ENCODE results near the gene CDA.

Gene CDA

DNA sequence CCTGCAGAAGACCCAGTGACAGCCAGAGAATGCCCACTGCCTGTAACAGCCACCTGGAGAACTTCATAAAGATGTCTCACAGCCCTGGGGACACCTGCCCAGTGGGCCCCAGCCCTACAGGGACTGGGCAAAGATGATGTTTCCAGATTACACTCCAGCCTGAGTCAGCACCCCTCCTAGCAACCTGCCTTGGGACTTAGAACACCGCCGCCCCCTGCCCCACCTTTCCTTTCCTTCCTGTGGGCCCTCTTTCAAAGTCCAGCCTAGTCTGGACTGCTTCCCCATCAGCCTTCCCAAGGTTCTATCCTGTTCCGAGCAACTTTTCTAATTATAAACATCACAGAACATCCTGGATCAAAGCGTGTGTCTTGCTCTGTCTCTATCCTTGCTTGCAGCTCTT is 29.7 kb downstream of the CDA start:
- no peak for DNase-seq

DNA sequence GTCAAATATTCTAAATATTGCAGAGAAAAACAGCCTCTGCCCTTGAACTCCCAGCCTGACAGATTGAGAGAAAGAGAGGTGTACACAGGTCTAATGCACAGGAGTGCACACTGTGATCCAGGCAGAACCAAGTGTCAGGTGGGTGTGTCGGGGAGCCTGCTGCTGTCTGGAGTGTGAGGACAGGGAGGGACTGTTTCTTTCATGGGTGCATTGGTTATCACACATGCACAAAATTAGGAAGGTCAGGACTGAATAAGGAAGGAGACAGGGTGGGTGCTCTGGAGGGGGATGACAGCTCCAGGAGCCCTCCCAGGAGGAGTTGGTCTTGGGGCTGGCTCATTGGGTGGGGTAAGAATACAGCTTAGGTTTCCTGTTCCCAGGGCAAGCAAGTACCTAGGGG is 31.1 kb downstream of the CDA start:
- no peak for DNase-seq

DNA sequence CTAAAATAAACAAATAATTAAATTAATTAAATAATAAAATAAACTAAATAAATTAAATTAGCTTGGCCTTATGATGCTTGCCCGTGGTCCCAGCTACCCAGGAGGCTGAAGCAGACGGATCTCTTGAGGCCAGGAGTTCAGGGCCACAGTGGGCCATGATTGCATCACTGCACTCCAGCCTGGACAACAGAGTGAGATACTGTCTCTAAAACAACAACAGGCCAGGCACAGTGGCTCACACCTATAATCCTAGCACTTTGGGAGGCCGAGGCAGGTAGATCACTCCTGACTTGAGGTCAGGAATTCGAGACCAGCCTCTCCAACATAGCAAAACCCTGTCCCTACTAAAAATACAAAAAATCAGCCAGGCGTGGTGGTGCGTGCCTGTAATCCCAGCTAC is 32.1 kb downstream of the CDA start:
- DNase-seq: no peak

GRCh38 chr1:20624709-20625108 is 35.8 kb downstream of the CDA start:
- no peak for DNase-seq

GRCh38 chr1:20625176-20626097 is 36.5 kb downstream of the CDA start:
- no peak for DNase-seq

GRCh38 chr1:20626098-20626427 is 37.2 kb downstream of the CDA start:
- DNase-seq: no peak

DNA sequence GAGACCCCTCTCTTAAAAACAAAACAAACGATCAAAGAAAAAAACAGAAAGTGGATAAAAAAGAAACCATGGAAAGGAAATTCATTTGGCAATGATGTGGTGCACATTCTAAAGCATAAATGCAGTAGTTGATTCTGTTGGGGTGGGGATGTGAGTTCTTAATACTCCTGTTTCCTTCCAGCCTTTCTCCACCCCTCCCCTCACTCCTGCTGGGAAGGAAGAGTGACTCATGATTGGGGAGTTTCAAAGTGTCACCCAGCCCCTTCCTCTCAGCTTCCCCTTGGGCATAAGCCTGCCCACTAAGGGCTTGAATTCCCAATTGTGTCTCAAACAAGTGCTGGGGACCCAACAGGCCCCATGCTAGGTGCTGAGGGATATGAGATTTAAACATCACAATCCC is 37.6 kb downstream of the CDA start:
- DNase-seq: no peak

GRCh38 chr1:20630729-20631128 is 41.8 kb downstream of the CDA start:
- DNase-seq: no peak

DNA sequence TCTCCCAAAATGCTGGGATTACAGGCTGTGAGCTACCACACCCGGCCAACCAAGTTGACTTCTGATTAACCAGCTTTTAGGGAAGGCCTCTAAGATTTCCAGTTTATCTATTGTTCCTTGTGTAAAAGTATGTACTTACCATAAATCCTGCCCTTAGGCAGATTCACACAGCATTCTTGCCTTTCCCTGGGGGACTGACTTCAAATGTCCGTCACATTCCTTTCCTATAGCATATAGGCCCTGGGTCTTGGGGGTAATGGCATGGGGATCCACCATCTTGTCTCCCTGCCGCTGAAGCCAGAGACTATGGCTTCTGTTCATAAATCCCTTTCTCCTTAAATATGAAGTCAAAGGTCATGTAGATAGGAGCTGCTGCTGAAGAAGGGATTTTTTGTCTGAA is 43.5 kb downstream of the CDA start:
- no peak for DNase-seq

- DNase-seq: peak; percentile 96
Measured at GRCh38 chr1:20633190-20634064, 44.5 kb downstream of the CDA start, which contains the start of gene PINK1. TSS of gene PINK1 (plus strand) at chr1:20633458. CDS start at chr1:20633549, 91 bp downstream.

- no peak for DNase-seq
Measured at GRCh38 chr1:20634065-20634593, 45.2 kb downstream of the CDA start.

- DNase-seq: no peak
Measured at GRCh38 chr1:20634594-20635084, 45.7 kb downstream of the CDA start.

GRCh38 chr1:20636785-20637347 is 48.0 kb downstream of the CDA start:
- no peak for DNase-seq

DNA sequence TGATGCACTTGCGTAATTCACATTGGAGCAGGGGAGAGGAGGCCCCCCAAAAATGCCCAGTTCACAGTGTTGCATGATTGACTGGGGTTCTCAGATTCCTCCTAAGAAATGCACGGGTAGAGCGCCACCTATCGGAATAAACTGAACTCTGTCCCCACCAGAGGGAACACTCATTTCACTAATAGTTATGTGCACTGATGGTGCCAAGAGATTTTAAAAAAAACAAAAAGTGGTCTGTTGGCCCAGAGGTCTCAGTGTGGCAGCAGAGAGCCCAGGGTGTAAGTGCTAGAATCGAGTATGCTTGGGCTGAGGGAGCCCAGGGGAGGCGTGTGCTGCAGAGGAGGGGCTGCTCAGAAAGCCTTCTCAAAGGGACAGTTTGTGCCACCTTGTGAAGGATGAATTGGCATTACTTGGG is 51.3 kb downstream of the CDA start:
- DNase-seq: peak; percentile 83

DNA sequence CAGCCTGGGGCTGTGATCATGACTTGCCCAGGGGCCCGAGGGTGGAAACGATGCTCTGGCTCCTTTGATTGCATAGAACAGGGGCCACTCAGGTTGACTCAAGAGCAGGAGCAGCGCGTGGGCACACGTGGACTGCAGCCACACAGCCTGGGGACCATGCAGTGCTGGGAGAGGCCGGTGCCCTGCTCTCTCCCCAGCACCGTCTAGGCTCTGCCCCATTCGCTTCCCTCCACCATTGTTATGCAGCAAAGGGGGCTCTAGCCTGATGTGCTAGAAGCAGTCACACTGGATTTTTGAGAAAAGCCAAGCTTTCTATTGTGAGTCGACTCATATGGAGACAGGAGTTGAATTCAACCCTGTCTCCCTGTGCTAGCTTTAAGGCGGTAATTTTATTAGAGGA is 53.1 kb downstream of the CDA start:
- DNase-seq: no peak

- no peak for DNase-seq
Measured at GRCh38 chr1:20643080-20643479, 54.2 kb downstream of the CDA start.

- DNase-seq: no peak
Measured at GRCh38 chr1:20644416-20644815, 55.5 kb downstream of the CDA start.

DNA sequence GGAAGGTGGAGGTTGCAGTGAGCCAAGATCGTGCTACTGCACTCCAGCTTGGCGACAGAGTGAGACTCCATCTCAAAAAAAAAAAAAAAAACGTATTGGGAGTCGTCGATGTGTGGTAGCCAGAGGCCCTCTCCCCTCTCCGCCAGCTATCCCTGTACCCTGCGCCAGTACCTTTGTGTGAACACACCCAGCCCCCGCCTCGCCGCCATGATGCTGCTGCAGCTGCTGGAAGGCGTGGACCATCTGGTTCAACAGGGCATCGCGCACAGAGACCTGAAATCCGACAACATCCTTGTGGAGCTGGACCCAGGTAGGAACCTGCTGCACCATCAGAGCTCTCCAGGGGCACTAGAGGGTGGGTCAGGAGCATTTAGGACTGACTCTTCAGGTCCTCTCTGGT is 56.5 kb downstream of the CDA start:
- DNase-seq: no peak

DNA sequence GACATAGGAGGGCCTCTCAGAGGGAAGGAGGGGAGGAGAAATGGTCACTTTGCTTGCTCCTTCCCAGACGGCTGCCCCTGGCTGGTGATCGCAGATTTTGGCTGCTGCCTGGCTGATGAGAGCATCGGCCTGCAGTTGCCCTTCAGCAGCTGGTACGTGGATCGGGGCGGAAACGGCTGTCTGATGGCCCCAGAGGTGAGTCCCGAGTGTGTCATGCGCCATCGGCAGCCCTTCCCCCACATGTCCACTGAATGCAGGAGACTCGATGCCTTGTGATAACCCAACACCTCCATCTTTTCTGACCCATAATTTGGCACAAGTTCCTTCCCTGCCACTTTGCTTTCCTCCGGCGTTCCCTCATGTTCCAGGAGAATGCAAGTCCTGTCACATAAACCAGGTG is 59.5 kb downstream of the CDA start:
- no peak for DNase-seq

- no peak for DNase-seq
Measured at GRCh38 chr1:20648946-20649345, 60.0 kb downstream of the CDA start.

DNA sequence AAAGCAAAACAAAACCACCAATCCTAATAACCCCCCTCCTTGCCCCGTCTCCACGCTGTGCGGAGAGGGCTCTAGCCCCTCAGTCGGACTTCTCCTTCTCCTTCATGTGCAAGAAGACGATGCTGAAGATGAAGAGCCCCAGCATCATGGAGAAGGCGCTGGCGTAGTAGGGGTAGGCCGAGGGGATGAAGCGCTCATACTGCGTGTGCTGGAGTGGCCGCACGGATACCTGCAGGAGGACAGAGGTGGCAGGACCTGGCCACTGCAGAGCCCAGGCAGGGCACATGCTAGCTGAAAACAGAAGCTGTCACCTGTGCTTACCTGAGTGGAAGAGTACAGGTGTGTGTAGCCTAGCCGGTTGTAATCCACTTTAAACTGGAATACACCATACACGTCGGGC is 63.4 kb downstream of the CDA start:
- no peak for DNase-seq

- no peak for DNase-seq
Measured at GRCh38 chr1:20654104-20654690, 65.3 kb downstream of the CDA start.

- DNase-seq: no peak
Measured at GRCh38 chr1:20657024-20657423, 68.1 kb downstream of the CDA start.
